NCI-H345 treated with DMSO at 0.1 percent for 48 hours (cell line): ENCODE data around the gene ABCG8.

Experiments used
- DNase-seq: peaks from one replicate; lab custom pipeline; 2025; ENCODE audit not compliant: unreplicated experiment; lab: John Stamatoyannopoulos, UW

ABCG8 gene

GRCh38 chr2:43825841-43826240 is 12.9 kb upstream of the ABCG8 start:
- no peak for DNase-seq

GRCh38 chr2:43826305-43827250 is 12.2 kb upstream of the ABCG8 start:
- no peak for DNase-seq

GRCh38 chr2:43831543-43832294 is 7.1 kb upstream of the ABCG8 start:
- peak; percentile 14 for DNase-seq

GRCh38 chr2:43832457-43832856 is 6.3 kb upstream of the ABCG8 start:
- no peak for DNase-seq

- DNase-seq, result no peak
Measured at GRCh38 chr2:43837033-43837432, 1.7 kb upstream of the ABCG8 start.

- DNase-seq, result no peak
Measured at GRCh38 chr2:43837831-43838559, 776 bp upstream of the ABCG8 start.

GRCh38 chr2:43839776-43840564 is 1.2 kb downstream of the ABCG8 start:
- DNase-seq, result no peak

GRCh38 chr2:43840965-43841364 is 2.2 kb downstream of the ABCG8 start:
- no peak for DNase-seq

GRCh38 chr2:43841949-43842865 is 3.4 kb downstream of the ABCG8 start:
- DNase-seq, result no peak

GRCh38 chr2:43842866-43843226 is 4.1 kb downstream of the ABCG8 start:
- DNase-seq, result no peak

- DNase-seq, result no peak
Measured at GRCh38 chr2:43845181-43845580, 6.4 kb downstream of the ABCG8 start.

- no peak for DNase-seq
Measured at GRCh38 chr2:43846140-43846793, 7.5 kb downstream of the ABCG8 start.

GRCh38 chr2:43848214-43848613 is 9.4 kb downstream of the ABCG8 start:
- no peak for DNase-seq

GRCh38 chr2:43851011-43851980 is 12.5 kb downstream of the ABCG8 start:
- DNase-seq, result no peak

GRCh38 chr2:43852196-43852730 is 13.5 kb downstream of the ABCG8 start:
- DNase-seq, result no peak

GRCh38 chr2:43853141-43854081 is 14.6 kb downstream of the ABCG8 start:
- no peak for DNase-seq

GRCh38 chr2:43854671-43855070 is 15.9 kb downstream of the ABCG8 start:
- no peak for DNase-seq
